ENCODE results near the gene RTF1. TPM values are rescaled to one million over a fixed set of nuclear protein-coding genes. Genes with fewer than 3 reads are reported as not detected.
"Not testable (repeated sequence)": the region's sequence is repeated elsewhere in the genome, so short reads cannot be mapped to it uniquely, and the experiment has no call there.

RTF1 gene
- total RNA-seq (10 to 100 TPM in 4 of 5 donors, 1 to 10 TPM in 1; 8.8 to 47.9 (median 44.6) TPM), polyA plus RNA-seq (10 to 100 TPM; 13.4 to 46.0 (median 16.7) TPM)
- long read RNA-seq, donor 1, full-length matches to known transcripts = 4 of 4 reads
- long read RNA-seq, donor 1, partial matches to known transcripts = 0 of 4 reads
- long read RNA-seq, donor 1, other reads (novel, unspliced or antisense) = 0 of 4 reads
- long read RNA-seq, donor 2, full-length matches to known transcripts = 3 of 3 reads
- long read RNA-seq, donor 2, partial matches to known transcripts = 0 of 3 reads
- long read RNA-seq, donor 2, other reads (novel, unspliced or antisense) = 0 of 3 reads
- long read RNA-seq, donor 3, full-length matches to known transcripts = 2 of 2 reads
- long read RNA-seq, donor 3, partial matches to known transcripts = 0 of 2 reads
- long read RNA-seq, donor 3, other reads (novel, unspliced or antisense) = 0 of 2 reads
- long read RNA-seq, donor 4, full-length matches to known transcripts = 1 of 1 reads
- long read RNA-seq, donor 4, partial matches to known transcripts = 0 of 1 reads
- long read RNA-seq, donor 4, other reads (novel, unspliced or antisense) = 0 of 1 reads
- long read RNA-seq, donor 5, full-length matches to known transcripts = 1 of 21 reads
- long read RNA-seq, donor 5, partial matches to known transcripts = 20 of 21 reads
- long read RNA-seq, donor 5, other reads (novel, unspliced or antisense) = 0 of 21 reads
- long read RNA-seq, donor 6, full-length matches to known transcripts = 13 of 52 reads
- long read RNA-seq, donor 6, partial matches to known transcripts = 39 of 52 reads
- long read RNA-seq, donor 6, other reads (novel, unspliced or antisense) = 0 of 52 reads
- long read RNA-seq, donor 7, full-length matches to known transcripts = 4 of 20 reads
- long read RNA-seq, donor 7, partial matches to known transcripts = 16 of 20 reads
- long read RNA-seq, donor 7, other reads (novel, unspliced or antisense) = 0 of 20 reads
- long read RNA-seq, donor 8, full-length matches to known transcripts = 1 of 52 reads
- long read RNA-seq, donor 8, partial matches to known transcripts = 51 of 52 reads
- long read RNA-seq, donor 8, other reads (novel, unspliced or antisense) = 0 of 52 reads
- long read RNA-seq, donor 9, full-length matches to known transcripts = 4 of 21 reads
- long read RNA-seq, donor 9, partial matches to known transcripts = 17 of 21 reads
- long read RNA-seq, donor 9, other reads (novel, unspliced or antisense) = 0 of 21 reads
- long read RNA-seq, donor 10, full-length matches to known transcripts = 1 of 1 reads
- long read RNA-seq, donor 10, partial matches to known transcripts = 0 of 1 reads
- long read RNA-seq, donor 10, other reads (novel, unspliced or antisense) = 0 of 1 reads

GRCh38 chr15:41416742-41417417, at the start of gene RTF1:
Gene RTF1 (plus strand): TSS chr15:41417095. CDS start chr15:41417116, 21 bp downstream.
- DNase-seq = peak; percentile 97 to 98
- intact Hi-C loops (cut with DNase I; ENCODE audit: low total_unique reads) = no loop called here
- no peaks in the 10 kb centered on the region for H3K9me3 ChIP-seq
- H3K27me3 ChIP-seq = no peaks in the 10 kb centered on the region
- H3K27ac ChIP-seq = peak within 1 kb of the TSS; percentile 84 to 94 (median 89)
- H3K4me1 ChIP-seq = peaks cover 19 to 53% (median 35%) of the 10 kb centered on the region in 4 donors
- TF ChIP-seq POLR2AphosphoS5 (IDR thresholded peaks at IDR 0.05) (peak in 2 of 3 donors; percentile 66 to 83), CTCF (IDR thresholded peaks at IDR 0.05) (no peak)
- WGBS, 5 donors = 0 to 1% (median 0%) methylated on average over 14 to 74 of the region's 74 CpGs
- peak within 1 kb of the TSS; percentile 79 to 91 (median 82) for H3K4me3 ChIP-seq
- H3K36me3 ChIP-seq = no peaks in the 10 kb centered on the region

GRCh38 chr15:41367418-41367817, 49.5 kb upstream of the RTF1 start:
- H3K9me3 ChIP-seq = no peaks in the 10 kb centered on the region
- 83 to 93% (median 90%) methylated on average over 2 to 3 of the region's 3 CpGs for WGBS, 5 donors
- H3K27me3 ChIP-seq = no peaks in the 10 kb centered on the region
- no peak overlapping the region for H3K27ac ChIP-seq
- no peaks in the 10 kb centered on the region for H3K4me1 ChIP-seq
- TF ChIP-seq POLR2A (IDR thresholded peaks at IDR 0.05) (no peak), CTCF (IDR thresholded peaks at IDR 0.05) (no peak), POLR2AphosphoS5 (IDR thresholded peaks at IDR 0.05) (no peak), EP300 (IDR thresholded peaks at IDR 0.05) (no peak)
- DNase-seq = no peak
- peaks cover 0 to 34% (median 0%) of the 10 kb centered on the region in 4 donors for H3K36me3 ChIP-seq
- intact Hi-C loops (cut with DNase I; ENCODE audit: low total_unique reads) = no loop called here
- H3K4me3 ChIP-seq = no peak overlapping the region

- Histone ChIP-seq H3K4me3 (no peak overlapping the region), H3K27ac (no peak overlapping the region), H3K36me3 (peaks cover 0 to 44% (median 0%) of the 10 kb centered on the region in 4 donors), H3K4me1 (no peaks in the 10 kb centered on the region), H3K27me3 (no peaks in the 10 kb centered on the region), H3K9me3 (no peaks in the 10 kb centered on the region)
- intact Hi-C loops (cut with DNase I; ENCODE audit: low total_unique reads) = no loop called here
- no peak for DNase-seq
- WGBS, 5 donors = 95 to 100% (median 97%) methylated on average over 4 of the region's 4 CpGs
- TF ChIP-seq POLR2AphosphoS5 (IDR thresholded peaks at IDR 0.05) (no peak), EP300 (IDR thresholded peaks at IDR 0.05) (no peak), POLR2A (IDR thresholded peaks at IDR 0.05) (no peak), CTCF (IDR thresholded peaks at IDR 0.05) (no peak)
These were observed 38.9 kb upstream of the RTF1 start for GRCh38 chr15:41377978-41378377.

GRCh38 chr15:41383974-41384749, 32.7 kb upstream of the RTF1 start:
- H3K27me3 ChIP-seq; H3K4me3 ChIP-seq; H3K9me3 ChIP-seq; DNase-seq; H3K4me1 ChIP-seq; intact Hi-C loops (cut with DNase I; ENCODE audit: low total_unique reads); H3K27ac ChIP-seq: not testable (repeated sequence)
- H3K36me3 ChIP-seq = peaks cover 9 to 60% (median 41%) of the 10 kb centered on the region in 4 donors
- WGBS, 5 donors = 95 to 97% (median 96%) methylated on average over 9 of the region's 9 CpGs
